ENCODE measurements around the gene LDLRAD3.

GRCh38 chr11:35906277-35906661 is 37.6 kb upstream of the LDLRAD3 start:
- TF ChIP-seq CTCF (IDR thresholded peaks at IDR 0.05), result no peak
- TF ChIP-seq POLR2A (IDR thresholded peaks at IDR 0.05), result no peak
